ENCODE measurements around the gene MBD3. TPM values are rescaled to one million over a fixed set of nuclear protein-coding genes. Genes with fewer than 3 reads are reported as not detected.
A peak's percentile ranks its signal among the peaks of the same experiment; 100 is the strongest.

The MBD3 gene
- total and polyA plus RNA-seq, 8 donors, result 39.8 to 154 (median 57.4) TPM

- peaks cover 22 to 94% (median 83%) of the 10 kb centered on the region in 4 donors for H3K36me3 ChIP-seq
- TF ChIP-seq CTCF (IDR thresholded peaks at IDR 0.05), result no peak
- H3K4me3 ChIP-seq, result no peak overlapping the region
- H3K9me3 ChIP-seq, result peaks cover 0 to 5% (median 0%) of the 10 kb centered on the region in 4 donors
- no peak for DNase-seq
- 93 to 100% (median 98%) methylated on average over 5 of the region's 5 CpGs for WGBS, 5 donors
- H3K4me1 ChIP-seq, result peaks cover 0 to 13% (median 6%) of the 10 kb centered on the region in 4 donors
- no peaks in the 10 kb centered on the region for H3K27me3 ChIP-seq
- intact Hi-C loops (cut with DNase I; ENCODE audit: low total_unique reads), result no loop called here
- H3K27ac ChIP-seq, result no peak overlapping the region
Measured at GRCh38 chr19:1634938-1635243, 42.2 kb upstream of the MBD3 start.

- Histone ChIP-seq H3K27ac (no peak overlapping the region), H3K27me3 (no peaks in the 10 kb centered on the region), H3K4me1 (peaks cover 0 to 13% (median 6%) of the 10 kb centered on the region in 4 donors), H3K9me3 (peaks cover 0 to 5% (median 0%) of the 10 kb centered on the region in 4 donors), H3K4me3 (no peak overlapping the region), H3K36me3 (peaks cover 22 to 91% (median 82%) of the 10 kb centered on the region in 4 donors)
- intact Hi-C loops (cut with DNase I; ENCODE audit: low total_unique reads), result no loop called here
- no peak for DNase-seq
- WGBS, 5 donors, result 92 to 93% (median 93%) methylated on average over 19 of the region's 19 CpGs
- TF ChIP-seq EP300 (IDR thresholded peaks at IDR 0.05) (no peak), POLR2AphosphoS5 (IDR thresholded peaks at IDR 0.05) (no peak), CTCF (IDR thresholded peaks at IDR 0.05) (no peak)
Measured at GRCh38 chr19:1634242-1634937, 41.7 kb upstream of the MBD3 start.

- DNase-seq, result no peak
- Histone ChIP-seq H3K27ac (no peak overlapping the region), H3K4me3 (no peak overlapping the region), H3K4me1 (peaks cover 0 to 13% (median 6%) of the 10 kb centered on the region in 4 donors), H3K27me3 (no peaks in the 10 kb centered on the region), H3K9me3 (peaks cover 0 to 5% (median 0%) of the 10 kb centered on the region in 4 donors), H3K36me3 (peaks cover 19 to 81% (median 71%) of the 10 kb centered on the region in 4 donors)
- TF ChIP-seq CTCF (IDR thresholded peaks at IDR 0.05) (no peak), EP300 (IDR thresholded peaks at IDR 0.05) (no peak), POLR2AphosphoS5 (IDR thresholded peaks at IDR 0.05) (no peak), POLR2A (IDR thresholded peaks at IDR 0.05) (no peak)
- 79 to 87% (median 87%) methylated on average over 8 to 11 of the region's 11 CpGs for WGBS, 5 donors
- intact Hi-C loops (cut with DNase I; ENCODE audit: low total_unique reads), result no loop called here
Measured at GRCh38 chr19:1633269-1633826, 40.7 kb upstream of the MBD3 start.

- peaks cover 17 to 76% (median 65%) of the 10 kb centered on the region in 4 donors for H3K36me3 ChIP-seq
- 60 to 95% (median 72%) methylated on average over 9 to 26 of the region's 26 CpGs for whole genome bisulfite sequencing, 5 donors
- H3K27me3 ChIP-seq, result no peaks in the 10 kb centered on the region
- intact Hi-C loops (cut with DNase I; ENCODE audit: low total_unique reads), result no loop called here
- H3K27ac ChIP-seq, result no peak overlapping the region
- DNase-seq, result peak in 1 of 2 donors; percentile 66
- TF ChIP-seq POLR2AphosphoS5 (IDR thresholded peaks at IDR 0.05) (no peak), EP300 (IDR thresholded peaks at IDR 0.05) (no peak), CTCF (IDR thresholded peaks at IDR 0.05) (no peak), POLR2A (IDR thresholded peaks at IDR 0.05) (no peak)
- H3K4me1 ChIP-seq, result peaks cover 0 to 13% (median 6%) of the 10 kb centered on the region in 4 donors
- peaks cover 0 to 5% (median 0%) of the 10 kb centered on the region in 4 donors for H3K9me3 ChIP-seq
- H3K4me3 ChIP-seq, result no peak overlapping the region
Measured at GRCh38 chr19:1632462-1633268, 40.0 kb upstream of the MBD3 start.
